Type B pancreatic cell (in vitro differentiated cells): ENCODE data around the gene NDUFB6. TPM values are rescaled to one million over a fixed set of nuclear protein-coding genes. Genes with fewer than 3 reads are reported as not detected.

Source experiments
- DNase-seq: peaks from one replicate; pipeline ENCODE4 v3.0.0; 2021; ENCODE audit warnings: mixed read lengths; ENCODE audit not compliant: unreplicated experiment; ENCODE audit errors: extremely low spot score
- H3K27ac Mint-ChIP-seq: 2 replicates; pipeline ENCODE4 v1.8.0; 2021; ENCODE audit warnings: mild to moderate bottlenecking, mixed read lengths
- H3K27me3 Mint-ChIP-seq: 2 replicates; pipeline ENCODE4 v1.8.0; 2021; ENCODE audit warnings: mixed read lengths
- H3K36me3 Mint-ChIP-seq: 2 replicates; pipeline ENCODE4 v1.8.0; 2021; ENCODE audit warnings: mixed read lengths
- H3K4me1 Mint-ChIP-seq: one replicate; pipeline ENCODE4 v1.8.0; 2021; ENCODE audit warnings: mixed read lengths; ENCODE audit not compliant: unreplicated experiment
- H3K4me3 Mint-ChIP-seq: 2 replicates; pipeline ENCODE4 v1.8.0; 2021; ENCODE audit warnings: mild to moderate bottlenecking, mixed read lengths
- H3K9me3 Mint-ChIP-seq: 2 replicates; pipeline ENCODE4 v1.8.0; 2021; ENCODE audit warnings: mixed read lengths
- CTCF ChIP-seq: fragments of 200-600 bp; sonication (generic); conservative IDR thresholded peaks from 2 replicates; pipeline ENCODE4 v1.5.0; 2021; ENCODE audit warnings: antibody characterized with exemption, mild to moderate bottlenecking
- total RNA-seq: library from RNA; stranded (reverse); gene quantifications from 2 replicates; pipeline ENCODE4 v1.2.1, GENCODE V29; 2021; ENCODE audit warnings: low replicate concordance

The NDUFB6 gene
- total RNA-seq, 1 donor from 2014 or later: 45.6 TPM

- H3K4me3 Mint-ChIP-seq: no peak overlapping the region
- no peak overlapping the region for H3K27ac Mint-ChIP-seq
- DNase-seq: no peak
- no peaks in the 10 kb centered on the region for H3K36me3 Mint-ChIP-seq
- H3K9me3 Mint-ChIP-seq: no peaks in the 10 kb centered on the region
- no peak for TF ChIP-seq CTCF
- H3K4me1 Mint-ChIP-seq: no peaks in the 10 kb centered on the region
- H3K27me3 Mint-ChIP-seq: peaks cover 39% of the 10 kb centered on the region
Measured at GRCh38 chr9:32577316-32577715, 4.4 kb upstream of the NDUFB6 start.

GRCh38 chr9:32574858-32575257 is 1.9 kb upstream of the NDUFB6 start:
- Mint-ChIP-seq H3K27me3 (peaks cover 33% of the 10 kb centered on the region), H3K4me3 (no peak overlapping the region), H3K27ac (no peak overlapping the region), H3K9me3 (no peaks in the 10 kb centered on the region), H3K36me3 (peaks cover 4% of the 10 kb centered on the region), H3K4me1 (no peaks in the 10 kb centered on the region)
- DNase-seq: no peak
- TF ChIP-seq CTCF: no peak

GRCh38 chr9:32573821-32574220 is 862 bp upstream of the NDUFB6 start:
- no peak for DNase-seq
- TF ChIP-seq CTCF: no peak
- Mint-ChIP-seq H3K4me1 (no peaks in the 10 kb centered on the region), H3K27me3 (peaks cover 24% of the 10 kb centered on the region), H3K9me3 (no peaks in the 10 kb centered on the region), H3K36me3 (peaks cover 6% of the 10 kb centered on the region), H3K27ac (peak overlapping the region; percentile 98), H3K4me3 (peak overlapping the region; percentile 98)

- H3K4me3 Mint-ChIP-seq: peak overlapping the region; percentile 98
- peak; percentile 85 for TF ChIP-seq CTCF
- peaks cover 11% of the 10 kb centered on the region for H3K36me3 Mint-ChIP-seq
- no peaks in the 10 kb centered on the region for H3K9me3 Mint-ChIP-seq
- H3K4me1 Mint-ChIP-seq: no peaks in the 10 kb centered on the region
- peaks cover 12% of the 10 kb centered on the region for H3K27me3 Mint-ChIP-seq
- H3K27ac Mint-ChIP-seq: peak overlapping the region; percentile 98
- DNase-seq: no peak
Measured at GRCh38 chr9:32571969-32572899, 725 bp downstream of the NDUFB6 start.

- no peak for DNase-seq
- no peaks in the 10 kb centered on the region for H3K27me3 Mint-ChIP-seq
- peaks cover 16% of the 10 kb centered on the region for H3K36me3 Mint-ChIP-seq
- H3K4me3 Mint-ChIP-seq: no peak overlapping the region
- H3K27ac Mint-ChIP-seq: no peak overlapping the region
- no peaks in the 10 kb centered on the region for H3K4me1 Mint-ChIP-seq
- TF ChIP-seq CTCF: no peak
- no peaks in the 10 kb centered on the region for H3K9me3 Mint-ChIP-seq
Measured at GRCh38 chr9:32570262-32570661, 2.7 kb downstream of the NDUFB6 start.
